Endometrial microvascular endothelial cells (primary cell): ENCODE data around the gene HAUS6. TPM values are rescaled to one million over a fixed set of nuclear protein-coding genes. Genes with fewer than 3 reads are reported as not detected.
"Not testable (repeated sequence)": the region's sequence is repeated elsewhere in the genome, so short reads cannot be mapped to it uniquely, and the experiment has no call there.

Source experiments
- in situ Hi-C: cut with HindIII; loops from 2 replicates; pipeline ENCODE4 v1.10.0; 2017; ENCODE audit warnings: low sequenced_read_pairs, low pct_unique_long_range_greater_than_20kb; ENCODE audit errors: inconsistent ontology term
- total RNA-seq: library from RNA; depleted of rRNA; stranded (reverse); fragments of >200 nt; gene quantifications from one replicate; pipeline ENCODE4 v1.2.3, GENCODE V29; 2015; ENCODE audit errors: inconsistent ontology term

HAUS6 gene
- total RNA-seq = 16.1 TPM

GRCh38 chr9:19102631-19103345, at the start of gene HAUS6:
HAUS6 (minus strand) TSS chr9:19102904; CDS start chr9:19102651, 253 bp downstream.
- in situ Hi-C loops = no loop called here

GRCh38 chr9:19152160-19152498, 49.4 kb upstream of the HAUS6 start:
- in situ Hi-C loops = not testable (repeated sequence)

GRCh38 chr9:19151425-19152159, 48.9 kb upstream of the HAUS6 start:
- in situ Hi-C loops = no loop called here

- in situ Hi-C loops = no loop called here
These were observed 46.5 kb upstream of the HAUS6 start for GRCh38 chr9:19149230-19149629.

- in situ Hi-C loops = no loop called here
These were observed 45.5 kb upstream of the HAUS6 start for GRCh38 chr9:19148187-19148586.

GRCh38 chr9:19146441-19147024, 43.8 kb upstream of the HAUS6 start:
- in situ Hi-C loops = no loop called here

GRCh38 chr9:19145881-19146280, 43.2 kb upstream of the HAUS6 start:
- in situ Hi-C loops = no loop called here

GRCh38 chr9:19140259-19140658, 37.6 kb upstream of the HAUS6 start:
- in situ Hi-C loops = no loop called here

GRCh38 chr9:19138084-19138483, 35.4 kb upstream of the HAUS6 start:
- in situ Hi-C loops = no loop called here

GRCh38 chr9:19137282-19137681, 34.6 kb upstream of the HAUS6 start:
- in situ Hi-C loops = no loop called here

- in situ Hi-C loops = no loop called here
These were observed 33.4 kb upstream of the HAUS6 start for GRCh38 chr9:19136129-19136528.

- in situ Hi-C loops = no loop called here
These were observed 31.0 kb upstream of the HAUS6 start for GRCh38 chr9:19133549-19134345.

- in situ Hi-C loops = no loop called here
These were observed 27.7 kb upstream of the HAUS6 start for GRCh38 chr9:19130436-19130835.

- in situ Hi-C loops = loop anchor here (10.0 kb wide), 1 partner anchor 57 kb away; no protein-coding TSS in a partner anchor
These were observed 25.3 kb upstream of the HAUS6 start for GRCh38 chr9:19127871-19128500.

GRCh38 chr9:19124430-19124793, 21.7 kb upstream of the HAUS6 start:
- in situ Hi-C loops = loop anchor here (10.0 kb wide), 1 partner anchor 60 kb away; no protein-coding TSS in a partner anchor

- in situ Hi-C loops = loop anchor here (10.0 kb wide), 1 partner anchor 62 kb away; no protein-coding TSS in a partner anchor
These were observed 19.9 kb upstream of the HAUS6 start for GRCh38 chr9:19122490-19123042.

- in situ Hi-C loops = loop anchor here (10.0 kb wide), 1 partner anchor 64 kb away; no protein-coding TSS in a partner anchor
These were observed 18.2 kb upstream of the HAUS6 start for GRCh38 chr9:19120877-19121276.

- in situ Hi-C loops = loop anchor here (10.0 kb wide), 1 partner anchor 65 kb away; no protein-coding TSS in a partner anchor
These were observed 17.2 kb upstream of the HAUS6 start for GRCh38 chr9:19119801-19120440.
